Keratinocyte (primary cell): ENCODE results near the gene TIMM8B.

Experiments
- EZH2 ChIP-seq: IDR thresholded peaks from one replicate; pipeline ENCODE4 v1.6.1; 2012; ENCODE audit warnings: inconsistent platforms, mild to moderate bottlenecking, low read length, moderate library complexity
- TF ChIP-seq, protein P1 (sequence below), 3 experiments: IDR thresholded peaks in 1 of 3; conservative IDR thresholded peaks in 1 of 3; optimal IDR thresholded peaks in 1 of 3; 2 replicates in 2 of 3; 3 replicates in 1 of 3; pipeline versions ENCODE3 to v1.5.1; 2011; ENCODE audit warnings: low read length in 3 of 3, mild to moderate bottlenecking in 3 of 3, moderate library complexity in 2 of 3, control low read depth in 1 of 3, inconsistent platforms in 1 of 3; ENCODE audit not compliant: insufficient read depth in 2 of 3; ENCODE audit errors: extremely low read depth in 1 of 3

DNA sequence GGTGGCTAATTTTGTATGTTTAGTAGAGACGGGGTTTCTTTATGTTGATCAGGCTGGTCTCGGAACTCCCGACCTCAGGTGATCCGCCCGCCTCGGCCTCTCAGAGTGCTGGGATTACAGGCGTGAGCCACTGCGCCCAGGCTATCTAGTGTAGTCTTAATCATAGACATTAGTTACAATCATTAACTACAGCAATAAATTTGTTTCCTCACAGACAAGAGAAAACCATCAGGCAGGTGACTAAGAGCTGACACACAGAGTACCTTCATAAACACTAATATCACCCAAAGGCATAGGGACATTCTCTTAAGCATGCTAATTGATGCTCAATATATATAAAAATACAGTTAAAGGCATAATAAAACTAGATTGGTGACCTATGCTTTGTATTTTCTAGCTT, 19.5 kb upstream of the TIMM8B start:
- TF ChIP-seq, protein P1, sequence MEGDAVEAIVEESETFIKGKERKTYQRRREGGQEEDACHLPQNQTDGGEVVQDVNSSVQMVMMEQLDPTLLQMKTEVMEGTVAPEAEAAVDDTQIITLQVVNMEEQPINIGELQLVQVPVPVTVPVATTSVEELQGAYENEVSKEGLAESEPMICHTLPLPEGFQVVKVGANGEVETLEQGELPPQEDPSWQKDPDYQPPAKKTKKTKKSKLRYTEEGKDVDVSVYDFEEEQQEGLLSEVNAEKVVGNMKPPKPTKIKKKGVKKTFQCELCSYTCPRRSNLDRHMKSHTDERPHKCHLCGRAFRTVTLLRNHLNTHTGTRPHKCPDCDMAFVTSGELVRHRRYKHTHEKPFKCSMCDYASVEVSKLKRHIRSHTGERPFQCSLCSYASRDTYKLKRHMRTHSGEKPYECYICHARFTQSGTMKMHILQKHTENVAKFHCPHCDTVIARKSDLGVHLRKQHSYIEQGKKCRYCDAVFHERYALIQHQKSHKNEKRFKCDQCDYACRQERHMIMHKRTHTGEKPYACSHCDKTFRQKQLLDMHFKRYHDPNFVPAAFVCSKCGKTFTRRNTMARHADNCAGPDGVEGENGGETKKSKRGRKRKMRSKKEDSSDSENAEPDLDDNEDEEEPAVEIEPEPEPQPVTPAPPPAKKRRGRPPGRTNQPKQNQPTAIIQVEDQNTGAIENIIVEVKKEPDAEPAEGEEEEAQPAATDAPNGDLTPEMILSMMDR (optimal IDR thresholded peaks at IDR 0.05 in 1 of 3, IDR thresholded peaks at IDR 0.05 in 1 of 3, conservative IDR thresholded peaks at IDR 0.05 in 1 of 3; ENCODE audit: extremely low read depth in 1 of 3, insufficient read depth in 2 of 3, low read length in 3 of 3), result no peak
- no peak for TF ChIP-seq EZH2
